A549 (cell line): ENCODE measurements around the gene GFM2. TPM values are rescaled to one million over a fixed set of nuclear protein-coding genes. Genes with fewer than 3 reads are reported as not detected.

Experiments
- ATAC-seq, 2 experiments: fragments of 200-7000 bp in 1 of 2; fragments of >200 bp in 1 of 2; cut with Nextera tagmentation in 1 of 2; cut with Tn5 transposase in 1 of 2; 3 replicates each; pipeline versions ENCODE4 v1.8.0 to v1.9.1; 2018 to 2020; ENCODE audit warnings: mild to moderate bottlenecking in 1 of 2, moderate library complexity in 1 of 2
- CTCF ChIA-PET: fragments of 300-600 bp; sonication (Branson Sonifier 250); formaldehyde crosslinking; extraction: SDS; loops from one replicate; lab custom pipeline; 2021; ENCODE audit warnings: antibody characterized with exemption, inconsistent platforms; lab: Yijun Ruan, JAX
- POLR2A ChIA-PET: fragments of 350-600 bp; formaldehyde crosslinking; extraction: SDS; loops from one replicate; lab custom pipeline; 2021; ENCODE audit warnings: antibody characterized with exemption, inconsistent platforms; lab: Yijun Ruan, JAX
- DNase-seq, 2 experiments: peaks; one replicate each; pipeline versions ENCODE4 v3.0.0 to v3.0.0-alpha.2; 2011 to 2016; ENCODE audit warnings: low read depth in 1 of 2, low spot score in 1 of 2
- FAIRE-seq: peaks from 2 replicates; lab custom pipeline; 2011; peaks lifted over from hg19 to GRCh38; lab: Jason Lieb, UNC
- H3K27ac ChIP-seq, 2 experiments: fragments of >200 bp; sonication (Bioruptor Twin); formaldehyde crosslinking; 3 replicates each; pipeline ENCODE4 v1.5.1; 2016 to 2017
- H3K4me1 ChIP-seq: fragments of >200 bp; sonication (Bioruptor Twin); formaldehyde crosslinking; 3 replicates; pipeline ENCODE4 v1.6.1; 2016
- H3K4me2 ChIP-seq: fragments of >200 bp; sonication (Bioruptor Twin); formaldehyde crosslinking; 3 replicates; pipeline ENCODE4 v1.6.1; 2016
- H3K4me3 ChIP-seq: fragments of >200 bp; sonication (Bioruptor Twin); formaldehyde crosslinking; 3 replicates; pipeline ENCODE4 v1.5.1; 2016
- H3K9me3 ChIP-seq: fragments of >200 bp; sonication (Bioruptor Twin); formaldehyde crosslinking; 3 replicates; pipeline ENCODE4 v1.6.1; 2016
- BCL3 ChIP-seq: fragments of >200 bp; sonication (Bioruptor Twin); formaldehyde crosslinking; IDR thresholded peaks from 3 replicates; pipeline ENCODE4 v1.6.1; 2016
- CHD2 ChIP-seq: fragments of 150-350 bp; IDR thresholded peaks from 2 replicates; pipeline ENCODE4 v1.6.1; 2014; ENCODE audit warnings: low read length; ENCODE audit not compliant: partially characterized antibody
- CHD4 ChIP-seq: fragments of 200-600 bp; sonication (generic); IDR thresholded peaks from 2 replicates; pipeline ENCODE4 v1.6.1; 2016; ENCODE audit warnings: antibody characterized with exemption, mild to moderate bottlenecking, borderline replicate concordance
- CTCF ChIP-seq: fragments of >200 bp; sonication (Bioruptor Twin); formaldehyde crosslinking; IDR thresholded peaks from 3 replicates; pipeline ENCODE4 v1.5.1; 2016
- E2F6 ChIP-seq: IDR thresholded peaks from 2 replicates; pipeline ENCODE4 v1.6.1; 2012; ENCODE audit warnings: low read depth, borderline replicate concordance
- EHF ChIP-seq: fragments of 250-450 bp; sonication (Bioruptor Pico); IDR thresholded peaks from 2 replicates; pipeline ENCODE4 v1.5.0; 2020; ENCODE audit warnings: mild to moderate bottlenecking
- FOSB ChIP-seq: fragments of 250-450 bp; sonication (Bioruptor Pico); IDR thresholded peaks from 2 replicates; pipeline ENCODE4 v1.5.0; 2020; ENCODE audit warnings: mild to moderate bottlenecking, moderate library complexity
- FOSL2 ChIP-seq, 2 experiments: fragments of 450-650 bp in 1 of 2; fragments of >200 bp in 1 of 2; sonication (Bioruptor Twin) in 1 of 2; formaldehyde crosslinking; IDR thresholded peaks; 2 replicates each; pipeline versions ENCODE4 v1.5.0 to v1.6.1; 2016 to 2020; ENCODE audit warnings: mild to moderate bottlenecking in 1 of 2, moderate library complexity in 1 of 2
- GATA3 ChIP-seq: IDR thresholded peaks from 2 replicates; pipeline ENCODE4 v1.6.1; 2012; ENCODE audit warnings: borderline replicate concordance
- HES2 ChIP-seq: fragments of >200 bp; sonication (Bioruptor Twin); formaldehyde crosslinking; IDR thresholded peaks from 2 replicates; pipeline ENCODE4 v1.6.1; 2016
- HEYL ChIP-seq: fragments of 250-450 bp; sonication (Bioruptor Pico); IDR thresholded peaks from 2 replicates; pipeline ENCODE4 v1.8.0; 2021; ENCODE audit warnings: mild to moderate bottlenecking, moderate library complexity
- HMGXB4 ChIP-seq: fragments of 250-450 bp; sonication (Bioruptor Pico); IDR thresholded peaks from 2 replicates; pipeline ENCODE4 v1.5.0; 2021; ENCODE audit warnings: mild to moderate bottlenecking, moderate library complexity, borderline replicate concordance
- HOXB5 ChIP-seq: fragments of 250-450 bp; sonication (Bioruptor Pico); IDR thresholded peaks from 2 replicates; pipeline ENCODE4 v1.5.0; 2020; ENCODE audit warnings: mild to moderate bottlenecking, moderate library complexity
- JUNB ChIP-seq: fragments of >200 bp; sonication (Bioruptor Twin); formaldehyde crosslinking; IDR thresholded peaks from 2 replicates; pipeline ENCODE4 v1.6.1; 2016
- MAX ChIP-seq: IDR thresholded peaks from 2 replicates; pipeline ENCODE4 v1.6.1; 2012
- MYC ChIP-seq: IDR thresholded peaks from 2 replicates; pipeline ENCODE4 v1.6.1; 2012; ENCODE audit warnings: mild to moderate bottlenecking, inconsistent platforms, low read length, improper control_type of control experiment, borderline replicate concordance
- NPAS2 ChIP-seq: fragments of 250-450 bp; sonication (Bioruptor Pico); IDR thresholded peaks from 2 replicates; pipeline ENCODE4 v1.8.0; 2022; ENCODE audit warnings: mild to moderate bottlenecking, moderate library complexity, borderline replicate concordance
- NR3C1 ChIP-seq: fragments of >200 bp; sonication (Bioruptor Twin); formaldehyde crosslinking; IDR thresholded peaks from 3 replicates; pipeline ENCODE4 v1.6.1; 2017
- PBX3 ChIP-seq: IDR thresholded peaks from 2 replicates; pipeline ENCODE4 v1.6.1; 2012
- PHF8 ChIP-seq: fragments of 200-600 bp; sonication (generic); IDR thresholded peaks from 2 replicates; pipeline ENCODE4 v1.6.1; 2016; ENCODE audit warnings: low read depth, mild to moderate bottlenecking, antibody characterized with exemption, moderate library complexity, borderline replicate concordance
- POLR2AphosphoS2 ChIP-seq: conservative IDR thresholded peaks from 2 replicates; pipeline ENCODE4 v1.6.1; 2012; ENCODE audit warnings: low read length, improper control_type of control experiment, inconsistent platforms
- RAD21 ChIP-seq, 2 experiments: fragments of >200 bp in 1 of 2; sonication (Bioruptor Twin) in 1 of 2; formaldehyde crosslinking in 1 of 2; IDR thresholded peaks in 1 of 2; conservative IDR thresholded peaks in 1 of 2; 2 replicates in 1 of 2; 3 replicates in 1 of 2; pipeline ENCODE4 v1.6.1; 2012 to 2018; ENCODE audit warnings: inconsistent platforms in 1 of 2
- RCOR1 ChIP-seq: fragments of 150-350 bp; IDR thresholded peaks from 2 replicates; pipeline ENCODE4 v1.6.1; 2014; ENCODE audit warnings: antibody characterized with exemption, low read length, low read depth
- SREBF2 ChIP-seq: fragments of 450-650 bp; IDR thresholded peaks from 2 replicates; pipeline ENCODE4 v1.6.1; 2014; ENCODE audit warnings: mild to moderate bottlenecking, moderate library complexity
- TFCP2L1 ChIP-seq: fragments of 250-450 bp; sonication (Bioruptor Pico); IDR thresholded peaks from 2 replicates; pipeline ENCODE4 v1.5.0; 2021; ENCODE audit warnings: mild to moderate bottlenecking
- USF2 ChIP-seq: fragments of 450-650 bp; IDR thresholded peaks from 2 replicates; pipeline ENCODE4 v1.6.1; 2014; ENCODE audit warnings: antibody characterized with exemption
- ZC3H11A ChIP-seq: fragments of 450-650 bp; IDR thresholded peaks from 2 replicates; pipeline ENCODE4 v1.6.1; 2014; ENCODE audit warnings: antibody characterized with exemption, mild to moderate bottlenecking
- ZFP36 ChIP-seq: fragments of 450-650 bp; IDR thresholded peaks from 2 replicates; pipeline ENCODE4 v1.6.1; 2014; ENCODE audit warnings: borderline replicate concordance; ENCODE audit not compliant: partially characterized antibody
- ZNF302 ChIP-seq: fragments of 250-450 bp; sonication (Bioruptor Pico); IDR thresholded peaks from 2 replicates; pipeline ENCODE4 v1.9.0; 2021; ENCODE audit warnings: inconsistent platforms, mild to moderate bottlenecking, moderate library complexity
- ZSCAN20 ChIP-seq: fragments of 250-450 bp; sonication (Bioruptor Pico); IDR thresholded peaks from 2 replicates; pipeline ENCODE4 v1.8.0; 2022; ENCODE audit warnings: mild to moderate bottlenecking, moderate library complexity
- WGBS: methylation state at CpG from one replicate; pipeline ENCODE4 v1.1.6; 2017; ENCODE audit errors: missing lambda C conversion rate; 5-methylcytosine and 5-hydroxymethylcytosine counted together
- polyA minus RNA-seq: library from RNA; depleted of rRNA, polyadenylated mRNA; stranded (reverse); fragments of >200 nt; gene quantifications from 2 replicates; pipeline ENCODE4 v1.2.3, GENCODE V29; 2011; rRNA and poly(A)+ RNA removed
- polyA plus RNA-seq, 4 experiments: library from polyadenylated mRNA; depleted of rRNA in 3 of 4; stranded (reverse); fragments of >200 nt; fragmentation: RNase III in 1 of 4; extraction: RNeasy Plus Mini Kit Qiagen cat#74134 plus additional on column Dnase treatment in 1 of 4; gene quantifications; 2 replicates in 3 of 4; 3 replicates in 1 of 4; pipeline ENCODE4 v1.2.3, GENCODE V29; 2011 to 2017

Gene GFM2
- polyA plus RNA-seq (2011; rRNA removed) = 54.9 and 63.1 TPM in 2 replicates
- 16.8 and 17.0 TPM in 2 replicates for polyA plus RNA-seq (2012; cell fraction: cytosol; rRNA removed)
- polyA plus RNA-seq (2012; cell fraction: nucleus; rRNA removed) = 13.7 and 21.6 TPM in 2 replicates
- 32.2 to 36.5 TPM (median 34.9 TPM) in 3 replicates for polyA plus RNA-seq (2017; fragmentation: RNase III; extraction: RNeasy Plus Mini Kit Qiagen cat#74134 plus additional on column Dnase treatment)
- 24.3 and 28.7 TPM in 2 replicates for polyA minus RNA-seq

- ATAC-seq = peak; percentile 91 to 95
- FAIRE-seq = no peak
- peak; percentile 54 to 95 for DNase-seq
- TF ChIP-seq HOXB5 (CRISPR knock-in tag) (0 out of 2 replicates have a peak, but pooled peaks have one; percentile 26), RAD21 (conservative IDR thresholded peaks at IDR 0.05 in 1 of 2, IDR thresholded peaks at IDR 0.05 in 1 of 2) (no peak; a peak in 1 of 5 replicates), NPAS2 (CRISPR knock-in tag) (no peak), ZNF302 (CRISPR knock-in tag) (no peak), CHD4 (no peak), HMGXB4 (CRISPR knock-in tag) (no peak), CHD2 (no peak), SREBF2 (no peak), EHF (CRISPR knock-in tag) (no peak), HES2 (no peak), ZFP36 (no peak), CTCF (no peak), RCOR1 (no peak), HEYL (CRISPR knock-in tag) (no peak), ZC3H11A (peak; percentile 17; the same call in 1 of the 2 replicates), USF2 (no peak), POLR2AphosphoS2 (no peak), MAX (peak; percentile 95), FOSL2 (IDR thresholded peaks at IDR 0.05) (no peak), FOSL2 (CRISPR knock-in tag; IDR thresholded peaks at IDR 0.05) (no peak; the same call in 1 of the 2 replicates), FOSB (CRISPR knock-in tag) (no peak), MYC (peak; percentile 74), E2F6 (peak; percentile 46; the same call in 1 of the 2 replicates), JUNB (no peak), PHF8 (peak; percentile 81; the same call in 1 of the 2 replicates), NR3C1 (no peak), GATA3 (peak; percentile 11), TFCP2L1 (CRISPR knock-in tag) (no peak), ZSCAN20 (CRISPR knock-in tag) (no peak), PBX3 (peak; percentile 80), BCL3 (0 out of 3 replicates have a peak, but pooled peaks have one; percentile 72)
Observed at GRCh38 chr5:74766849-74767578, at the start of gene GFM2, which contains the start of gene NSA2. Gene GFM2 (minus strand): TSS chr5:74767117. CDS start chr5:74763742, 3,375 bp downstream. Gene NSA2 (plus strand): TSS chr5:74767249. CDS start chr5:74767361, 112 bp downstream.

More at GRCh38 chr5:74766849-74767578, at the start of gene GFM2, which contains the start of gene NSA2:
- ChIA-PET CTCF (interaction anchor here (0.8 to 2.2 kb wide), 15 partner anchors 9 to 1489 kb away, joined by 3 to 9 read pairs (median 4); no protein-coding TSS in a partner anchor), POLR2A (interaction anchor here (0.6 to 0.9 kb wide), 4 partner anchors 20 to 85 kb away, joined by 3 to 5 read pairs (median 4); no protein-coding TSS in a partner anchor)
- WGBS = under 1% methylated on average over 50 of the region's 54 CpGs
- Histone ChIP-seq H3K4me1 (peaks cover 44% of the 10 kb centered on the region), H3K9me3 (no peaks in the 10 kb centered on the region), H3K27ac (peak within 1 kb of the TSS; percentile 85 to 90), H3K4me2 (peak within 1 kb of the TSS; percentile 92), H3K4me3 (peak within 1 kb of the TSS; percentile 85)
